GM23338 (cell line): ENCODE measurements around the gene CACNA1S.

Experiments
- CREB1 ChIP-seq: fragments of 250-450 bp; sonication (Bioruptor Pico); IDR thresholded peaks from 2 replicates; pipeline ENCODE4 v1.5.0; 2020; ENCODE audit warnings: low read depth, mild to moderate bottlenecking, moderate library complexity
- CTCF ChIP-seq, 2 experiments: fragments of 200-600 bp in 1 of 2; sonication (generic) in 1 of 2; conservative IDR thresholded peaks; 2 replicates each; pipeline versions ENCODE4 v1.5.1 to v1.6.1; 2016 to 2017; ENCODE audit warnings: antibody characterized with exemption in 2 of 2, low read depth in 2 of 2, mild to moderate bottlenecking in 2 of 2, moderate library complexity in 1 of 2
- ETS1 ChIP-seq: IDR thresholded peaks from 2 replicates; pipeline ENCODE4 v1.6.1; 2016; ENCODE audit warnings: antibody characterized with exemption
- EZH2 ChIP-seq: fragments of 200-600 bp; sonication (generic); IDR thresholded peaks from one replicate; pipeline ENCODE4 v1.8.0; 2017; ENCODE audit warnings: antibody characterized with exemption, mild to moderate bottlenecking, low read depth; ENCODE audit not compliant: unreplicated experiment
- EZH2phosphoT487 ChIP-seq: fragments of 200-600 bp; sonication (generic); IDR thresholded peaks from one replicate; pipeline ENCODE4 v1.8.1; 2018; ENCODE audit warnings: antibody characterized with exemption; ENCODE audit not compliant: unreplicated experiment
- JUNB ChIP-seq: IDR thresholded peaks from one replicate; pipeline ENCODE4 v1.6.1; 2016; ENCODE audit warnings: antibody characterized with exemption; ENCODE audit not compliant: unreplicated experiment
- POLR2AphosphoS5 ChIP-seq: IDR thresholded peaks from 2 replicates; pipeline ENCODE4 v1.6.1; 2016; ENCODE audit warnings: antibody characterized with exemption, low read depth
- REST ChIP-seq: IDR thresholded peaks from one replicate; pipeline ENCODE4 v1.6.1; 2018; ENCODE audit warnings: antibody characterized with exemption; ENCODE audit not compliant: unreplicated experiment
- ZNF114 ChIP-seq: fragments of 250-450 bp; sonication (Bioruptor Pico); IDR thresholded peaks from 2 replicates; pipeline ENCODE4 v1.5.0; 2020; ENCODE audit warnings: mild to moderate bottlenecking, moderate library complexity

- TF ChIP-seq CTCF (conservative IDR thresholded peaks at IDR 0.05; ENCODE audit: low read depth in 2 of 2) (no peak), POLR2AphosphoS5 (no peak), EZH2 (no peak), REST (no peak), ETS1 (no peak), EZH2phosphoT487 (no peak), ZNF114 (no peak), CREB1 (no peak), JUNB (no peak)
Measured at GRCh38 chr1:201104141-201104540, 8.1 kb downstream of the CACNA1S start.
